GM19023 (cell line): ENCODE results near the gene MFNG.

Experiments used
- ATAC-seq: cut with Tn5 transposase; IDR thresholded peaks from one replicate; pipeline ENCODE4 v1.9.1; 2021; ENCODE audit warnings: mild to moderate bottlenecking, moderate library complexity; ENCODE audit not compliant: unreplicated experiment

MFNG gene

GRCh38 chr22:37427711-37428635 is 58.2 kb downstream of the MFNG start:
- ATAC-seq, result no peak

GRCh38 chr22:37427135-37427710 is 59.0 kb downstream of the MFNG start, which contains the start of gene ELFN2:
ELFN2 (minus strand) TSS chr22:37427479; CDS start chr22:37375534, 51,945 bp downstream.
- no peak for ATAC-seq

- no peak for ATAC-seq
These were observed 59.5 kb downstream of the MFNG start for GRCh38 chr22:37426706-37427134.

- no peak for ATAC-seq
These were observed 60.1 kb downstream of the MFNG start for GRCh38 chr22:37425800-37426705.

GRCh38 chr22:37425369-37425768 is 60.8 kb downstream of the MFNG start:
- no peak for ATAC-seq

DNA sequence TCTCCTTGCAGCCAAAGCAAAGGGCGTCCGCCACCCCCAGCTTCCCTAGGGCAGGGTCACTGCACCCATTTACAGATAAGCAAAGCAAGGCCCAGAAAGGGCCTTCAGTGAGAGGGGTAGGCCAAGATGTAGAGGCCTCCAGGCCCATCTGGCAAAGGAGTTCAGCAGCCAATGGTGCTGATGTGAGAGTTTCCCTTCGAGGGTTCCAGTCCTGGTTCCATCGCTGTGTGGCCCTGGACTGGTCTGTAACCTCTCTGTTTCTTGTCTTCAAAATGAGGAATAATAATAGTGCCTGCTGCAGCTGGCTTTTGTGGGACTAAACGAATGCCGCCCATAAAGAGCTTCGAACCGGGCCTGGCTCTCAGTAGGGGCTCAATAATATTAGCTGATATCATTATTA is 62.9 kb downstream of the MFNG start:
- no peak for ATAC-seq

- no peak for ATAC-seq
These were observed 64.7 kb downstream of the MFNG start for GRCh38 chr22:37421468-37421877.

- no peak for ATAC-seq
These were observed 65.3 kb downstream of the MFNG start for GRCh38 chr22:37420686-37421467.

DNA sequence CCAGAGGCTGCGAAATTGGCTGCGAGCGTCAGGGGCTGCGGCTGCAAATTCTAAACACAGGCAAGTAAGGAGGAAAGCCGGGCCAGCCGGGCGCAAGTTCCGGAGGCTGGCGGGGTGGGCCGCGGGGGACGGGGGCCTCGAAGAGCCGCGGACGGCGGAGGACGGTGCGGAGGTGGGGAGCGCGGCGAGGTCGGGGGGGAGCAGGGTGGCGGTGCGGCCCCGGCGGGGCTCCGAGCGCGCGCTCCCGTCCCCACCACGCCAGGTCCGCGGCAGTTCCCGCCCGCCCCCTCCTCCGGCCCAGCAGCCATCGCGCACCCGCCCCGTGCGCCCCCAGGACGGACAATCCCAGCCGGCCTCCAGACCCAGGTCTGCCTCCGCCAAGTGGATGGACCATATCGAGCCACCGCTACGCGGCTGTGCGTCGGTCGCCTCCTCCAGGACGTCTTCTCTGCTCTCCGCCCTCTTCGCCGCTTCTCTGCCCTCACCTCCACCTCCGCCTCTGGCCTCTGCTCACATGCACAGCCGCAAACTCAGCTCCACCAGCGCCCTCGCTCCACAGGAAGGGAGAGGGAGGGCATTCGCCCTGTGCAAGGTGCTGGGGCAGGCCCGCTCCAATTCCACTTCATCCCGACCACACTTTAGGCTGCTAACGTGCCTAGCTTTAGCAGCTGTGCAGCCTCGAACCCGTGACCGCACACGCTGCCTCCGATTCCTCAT is 66.1 kb downstream of the MFNG start:
- ATAC-seq, result no peak

- no peak for ATAC-seq
These were observed 66.7 kb downstream of the MFNG start for GRCh38 chr22:37419370-37419968.
